ENCODE measurements around the gene MATR3.

DNA sequence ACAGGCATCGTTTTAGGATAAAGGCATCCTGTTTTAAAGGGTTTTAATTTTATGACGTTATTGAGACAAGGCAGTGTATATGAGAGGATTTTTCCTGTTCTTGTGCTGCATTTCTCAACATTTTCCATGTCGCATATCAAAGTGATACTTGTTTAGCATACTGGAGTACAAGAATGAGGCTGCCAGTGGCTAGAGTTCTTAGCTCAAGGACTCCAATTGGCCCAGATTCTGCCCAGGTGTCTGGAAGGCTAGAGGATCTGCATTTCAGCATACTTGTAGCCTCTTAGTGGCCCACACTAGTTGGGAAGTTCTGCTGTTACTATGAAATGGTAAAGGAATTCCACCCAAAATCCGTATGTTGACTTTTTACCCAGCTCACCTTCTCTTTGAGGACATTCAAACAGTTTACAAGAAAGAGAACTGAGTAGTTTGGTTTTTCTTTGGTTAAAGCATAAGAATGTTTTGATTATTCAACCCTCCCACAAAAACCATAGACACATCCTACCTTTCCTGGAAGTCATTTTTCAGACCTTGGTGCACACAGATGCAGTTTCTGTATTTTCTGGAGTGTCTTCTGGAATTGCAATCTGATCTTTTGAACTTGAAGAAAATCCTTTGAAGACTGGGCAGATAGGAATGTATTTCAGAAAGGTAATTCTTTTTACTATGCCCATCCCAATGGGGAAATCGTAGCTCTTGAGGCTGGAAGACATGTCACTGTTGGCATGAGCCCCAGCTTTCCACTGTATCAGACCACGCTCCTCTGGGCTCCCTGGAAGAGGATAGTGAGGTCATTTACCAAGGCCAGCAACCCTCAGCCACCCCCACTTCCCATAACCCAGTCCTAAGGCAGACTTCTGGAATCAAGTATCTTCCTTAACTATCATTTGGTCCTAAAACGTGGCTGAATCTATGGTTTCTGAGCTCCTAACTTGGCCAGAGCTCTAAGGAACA, 78.2 kb downstream of the MATR3 start:
- TF ChIP-seq, protein P1, sequence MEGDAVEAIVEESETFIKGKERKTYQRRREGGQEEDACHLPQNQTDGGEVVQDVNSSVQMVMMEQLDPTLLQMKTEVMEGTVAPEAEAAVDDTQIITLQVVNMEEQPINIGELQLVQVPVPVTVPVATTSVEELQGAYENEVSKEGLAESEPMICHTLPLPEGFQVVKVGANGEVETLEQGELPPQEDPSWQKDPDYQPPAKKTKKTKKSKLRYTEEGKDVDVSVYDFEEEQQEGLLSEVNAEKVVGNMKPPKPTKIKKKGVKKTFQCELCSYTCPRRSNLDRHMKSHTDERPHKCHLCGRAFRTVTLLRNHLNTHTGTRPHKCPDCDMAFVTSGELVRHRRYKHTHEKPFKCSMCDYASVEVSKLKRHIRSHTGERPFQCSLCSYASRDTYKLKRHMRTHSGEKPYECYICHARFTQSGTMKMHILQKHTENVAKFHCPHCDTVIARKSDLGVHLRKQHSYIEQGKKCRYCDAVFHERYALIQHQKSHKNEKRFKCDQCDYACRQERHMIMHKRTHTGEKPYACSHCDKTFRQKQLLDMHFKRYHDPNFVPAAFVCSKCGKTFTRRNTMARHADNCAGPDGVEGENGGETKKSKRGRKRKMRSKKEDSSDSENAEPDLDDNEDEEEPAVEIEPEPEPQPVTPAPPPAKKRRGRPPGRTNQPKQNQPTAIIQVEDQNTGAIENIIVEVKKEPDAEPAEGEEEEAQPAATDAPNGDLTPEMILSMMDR (IDR thresholded peaks at IDR 0.05; ENCODE audit: insufficient read depth, low read length, poor library complexity, severe bottlenecking), result no peak
- TF ChIP-seq EZH2phosphoT487 (conservative IDR thresholded peaks at IDR 0.05; ENCODE audit: low read length), result no peak
